ENCODE data around the gene MPZL2. TPM values are rescaled to one million over a fixed set of nuclear protein-coding genes. Genes with fewer than 3 reads are reported as not detected.
A peak's percentile ranks its signal among the peaks of the same experiment; 100 is the strongest.

The MPZL2 gene
- total and polyA plus RNA-seq, 10 of the 15 experiments (the other 5 are each of a cell fraction or from before 2014, with no cell fraction given) = 0.81 to 4.8 (median 3.1) TPM

GRCh38 chr11:118213781-118214180 lies 50.3 kb downstream of the MPZL2 start:
- Histone ChIP-seq H3K4me2 (ENCODE audit: control insufficient read depth, insufficient read depth) (peak overlapping the region; percentile 84), H3K4me3 (no peak overlapping the region), H3K4me1 (ENCODE audit: control insufficient read depth, insufficient read depth, low read length) (peaks cover 36% of the 10 kb centered on the region), H3K36me3 (ENCODE audit: control insufficient read depth in 2 of 2, insufficient read depth in 2 of 2, low read length in 1 of 2) (no peaks in the 10 kb centered on the region), H4K20me1 (ENCODE audit: control insufficient read depth, insufficient read depth) (no peaks in the 10 kb centered on the region), H3K27me3 (replicated peaks in 1 of 2; ENCODE audit: control insufficient read depth in 2 of 2, insufficient read depth in 2 of 2, low read length in 1 of 2) (no peaks in the 10 kb centered on the region), H3K9ac (ENCODE audit: control insufficient read depth, insufficient read depth, low read length) (no peak overlapping the region), H2AFZ (ENCODE audit: control insufficient read depth, low read depth, low read length) (no peak overlapping the region), H3K27ac (ENCODE audit: control insufficient read depth, insufficient read depth) (peak overlapping the region; percentile 17; the same call in 1 of the 2 replicates), H3K9me3 (replicated peaks; ENCODE audit: control insufficient read depth, insufficient read depth, low read length) (no peaks in the 10 kb centered on the region), H3K79me2 (ENCODE audit: control insufficient read depth, insufficient read depth, low read length) (no peaks in the 10 kb centered on the region)
- in situ Hi-C loops (cut with MboI) = no loop called here
- ChIA-PET POLR2A (interaction anchor here (0.5 to 3.7 kb wide), 12 partner anchors 9 to 164 kb away, joined by 3 to 17 read pairs (median 4); partner anchors contain the start of genes JAML and MPZL3), SMC1A (ENCODE audit: uncharacterized antibody, unreplicated experiment) (interaction anchor here (0.5 to 5.8 kb wide), 21 partner anchors 11 to 761 kb away, joined by 3 to 80 read pairs (median 7); partner anchors contain the start of genes CD3E, JAML and MPZL3), CTCF (interaction anchor here (1.0 to 6.9 kb wide), 16 partner anchors 11 to 267 kb away, joined by 3 to 62 read pairs (median 4); partner anchors contain the start of genes JAML and MPZL3), RAD21 (ENCODE audit: unreplicated experiment) (interaction anchor here (0.9 to 4.2 kb wide), 13 partner anchors 8 to 78 kb away, joined by 3 to 43 read pairs (median 5); partner anchors contain the start of gene JAML)
- no TSS peak for BruUV-seq (replicated peaks)
- intact Hi-C loops (cut with micrococcal nuclease; ENCODE audit: unreplicated experiment) = no loop called here
- WGBS (ENCODE audit: insufficient coverage, insufficient replicate concordance, low lambda C conversion rate, missing lambda C conversion rate) = 39% methylated on average over 2 of the region's 2 CpGs
- no peak for DNase-seq (ENCODE audit: low read depth, low spot score)
- no peak for ATAC-seq
- TF ChIP-seq YBX1 (IDR thresholded peaks at IDR 0.05) (no peak), SREBF2 (IDR thresholded peaks at IDR 0.05; ENCODE audit: low read length) (no peak), SIX5 (IDR thresholded peaks at IDR 0.05; ENCODE audit: low read depth, low read length, severe bottlenecking) (no peak), RAD51 (IDR thresholded peaks at IDR 0.05) (no peak), ZBTB33 (IDR thresholded peaks at IDR 0.05) (no peak), FOS (IDR thresholded peaks at IDR 0.05; ENCODE audit: borderline replicate concordance, extremely low read depth, insufficient read length) (no peak), HDAC6 (IDR thresholded peaks at IDR 0.05; ENCODE audit: unreplicated experiment) (no peak), EED (IDR thresholded peaks at IDR 0.05; ENCODE audit: low read depth) (no peak), POLR2AphosphoS5 (IDR thresholded peaks at IDR 0.05; ENCODE audit: low read length) (no peak), ZNF384 (IDR thresholded peaks at IDR 0.05; ENCODE audit: borderline replicate concordance, low read depth, low read length) (no peak), ZNF217 (IDR thresholded peaks at IDR 0.05) (no peak), MYB (IDR thresholded peaks at IDR 0.05; ENCODE audit: borderline replicate concordance, low read depth, low read length) (no peak), NFYA (IDR thresholded peaks at IDR 0.05; ENCODE audit: borderline replicate concordance, low read depth, low read length) (no peak), SRF (IDR thresholded peaks at IDR 0.05; ENCODE audit: low read depth in 2 of 2, low read length in 2 of 2) (no peak), NR2F1 (conservative IDR thresholded peaks at IDR 0.05) (no peak), SMAD5 (IDR thresholded peaks at IDR 0.05; ENCODE audit: low read depth) (no peak)
- TF ChIP-seq, protein P1, sequence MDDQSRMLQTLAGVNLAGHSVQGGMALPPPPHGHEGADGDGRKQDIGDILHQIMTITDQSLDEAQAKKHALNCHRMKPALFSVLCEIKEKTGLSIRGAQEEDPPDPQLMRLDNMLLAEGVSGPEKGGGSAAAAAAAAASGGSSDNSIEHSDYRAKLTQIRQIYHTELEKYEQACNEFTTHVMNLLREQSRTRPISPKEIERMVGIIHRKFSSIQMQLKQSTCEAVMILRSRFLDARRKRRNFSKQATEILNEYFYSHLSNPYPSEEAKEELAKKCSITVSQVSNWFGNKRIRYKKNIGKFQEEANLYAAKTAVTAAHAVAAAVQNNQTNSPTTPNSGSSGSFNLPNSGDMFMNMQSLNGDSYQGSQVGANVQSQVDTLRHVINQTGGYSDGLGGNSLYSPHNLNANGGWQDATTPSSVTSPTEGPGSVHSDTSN (IDR thresholded peaks at IDR 0.05; ENCODE audit: insufficient replicate concordance, low read depth, low read length) = no peak
- TF ChIP-seq, protein P2, sequence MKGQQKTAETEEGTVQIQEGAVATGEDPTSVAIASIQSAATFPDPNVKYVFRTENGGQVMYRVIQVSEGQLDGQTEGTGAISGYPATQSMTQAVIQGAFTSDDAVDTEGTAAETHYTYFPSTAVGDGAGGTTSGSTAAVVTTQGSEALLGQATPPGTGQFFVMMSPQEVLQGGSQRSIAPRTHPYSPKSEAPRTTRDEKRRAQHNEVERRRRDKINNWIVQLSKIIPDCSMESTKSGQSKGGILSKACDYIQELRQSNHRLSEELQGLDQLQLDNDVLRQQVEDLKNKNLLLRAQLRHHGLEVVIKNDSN (IDR thresholded peaks at IDR 0.05; ENCODE audit: borderline replicate concordance, extremely low read length, insufficient read depth, low read depth, low read length) = no peak
- TF ChIP-seq, protein P3, sequence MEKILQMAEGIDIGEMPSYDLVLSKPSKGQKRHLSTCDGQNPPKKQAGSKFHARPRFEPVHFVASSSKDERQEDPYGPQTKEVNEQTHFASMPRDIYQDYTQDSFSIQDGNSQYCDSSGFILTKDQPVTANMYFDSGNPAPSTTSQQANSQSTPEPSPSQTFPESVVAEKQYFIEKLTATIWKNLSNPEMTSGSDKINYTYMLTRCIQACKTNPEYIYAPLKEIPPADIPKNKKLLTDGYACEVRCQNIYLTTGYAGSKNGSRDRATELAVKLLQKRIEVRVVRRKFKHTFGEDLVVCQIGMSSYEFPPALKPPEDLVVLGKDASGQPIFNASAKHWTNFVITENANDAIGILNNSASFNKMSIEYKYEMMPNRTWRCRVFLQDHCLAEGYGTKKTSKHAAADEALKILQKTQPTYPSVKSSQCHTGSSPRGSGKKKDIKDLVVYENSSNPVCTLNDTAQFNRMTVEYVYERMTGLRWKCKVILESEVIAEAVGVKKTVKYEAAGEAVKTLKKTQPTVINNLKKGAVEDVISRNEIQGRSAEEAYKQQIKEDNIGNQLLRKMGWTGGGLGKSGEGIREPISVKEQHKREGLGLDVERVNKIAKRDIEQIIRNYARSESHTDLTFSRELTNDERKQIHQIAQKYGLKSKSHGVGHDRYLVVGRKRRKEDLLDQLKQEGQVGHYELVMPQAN (conservative IDR thresholded peaks at IDR 0.05) = no peak
- FAIRE-seq = no peak

Data from GM12878 (cell line).